Effector memory CD4-positive, alpha-beta T cell (primary cell): ENCODE data around the gene OR10V1.
A peak's percentile ranks its signal among the peaks of the same experiment; 100 is the strongest.

ENCODE experiments used
- DNase-seq, 3 donors: peaks; one replicate each; pipeline ENCODE4 v3.0.0-alpha.2; 2020
- H3K27ac ChIP-seq: 2 replicates; pipeline ENCODE4 v1.7.0; 2013; ENCODE audit warnings: mild to moderate bottlenecking, low read length, moderate library complexity; ENCODE audit not compliant: insufficient read depth, poor library complexity, severe bottlenecking
- H3K27me3 ChIP-seq: replicated peaks from 2 replicates; pipeline ENCODE4 v1.7.0; 2013; ENCODE audit warnings: mild to moderate bottlenecking, low read length; ENCODE audit not compliant: insufficient read depth, control insufficient read depth, poor library complexity, severe bottlenecking
- H3K36me3 ChIP-seq: 2 replicates; pipeline ENCODE4 v1.7.0; 2013; ENCODE audit warnings: mild to moderate bottlenecking, low read length, moderate library complexity; ENCODE audit not compliant: control insufficient read depth, insufficient read depth
- H3K4me1 ChIP-seq: 2 replicates; pipeline ENCODE4 v1.7.0; 2013; ENCODE audit warnings: low read length, mild to moderate bottlenecking; ENCODE audit not compliant: control insufficient read depth, insufficient read depth, poor library complexity, severe bottlenecking
- H3K4me3 ChIP-seq: 2 replicates; pipeline ENCODE4 v1.7.0; 2013; ENCODE audit warnings: low read length, low read depth, mild to moderate bottlenecking; ENCODE audit not compliant: insufficient read depth, poor library complexity, severe bottlenecking
- H3K9me3 ChIP-seq: 2 replicates; pipeline ENCODE4 v1.7.0; 2013; ENCODE audit warnings: mild to moderate bottlenecking, low read length, moderate library complexity; ENCODE audit not compliant: control insufficient read depth
- total RNA-seq, 3 donors: gene quantifications; one replicate each; lab custom pipeline; 2026; lab: John Stamatoyannopoulos, UW

The OR10V1 gene
- 0 reads per million in 3 donors for total RNA-seq

- H3K36me3 ChIP-seq = no peaks in the 10 kb centered on the region
- no peak within 1 kb of the TSS for H3K4me3 ChIP-seq
- DNase-seq = no peak
- H3K9me3 ChIP-seq = no peaks in the 10 kb centered on the region
- no peak within 1 kb of the TSS for H3K27ac ChIP-seq
- no peaks in the 10 kb centered on the region for H3K4me1 ChIP-seq
- no peaks in the 10 kb centered on the region for H3K27me3 ChIP-seq
Measured at GRCh38 chr11:59713745-59714144, at the start of gene OR10V1. OR10V1 (minus strand) TSS chr11:59713845; CDS start chr11:59713845, 0 bp downstream.

- Histone ChIP-seq H3K4me1 (peaks cover 11% of the 10 kb centered on the region), H3K27ac (no peak overlapping the region)
- no peak for DNase-seq
Measured at GRCh38 chr11:59761993-59762392, 48.3 kb upstream of the OR10V1 start.

GRCh38 chr11:59760771-59761170 is 47.1 kb upstream of the OR10V1 start:
- no peak for DNase-seq
- Histone ChIP-seq H3K4me1 (peaks cover 6% of the 10 kb centered on the region), H3K9me3 (no peaks in the 10 kb centered on the region), H3K27me3 (no peaks in the 10 kb centered on the region), H3K36me3 (no peaks in the 10 kb centered on the region), H3K4me3 (no peak overlapping the region), H3K27ac (no peak overlapping the region)

More at GRCh38 chr11:59761993-59762392, 48.3 kb upstream of the OR10V1 start:
- H3K27me3 ChIP-seq = no peaks in the 10 kb centered on the region
- no peaks in the 10 kb centered on the region for H3K36me3 ChIP-seq
- H3K4me3 ChIP-seq = no peak overlapping the region
- no peaks in the 10 kb centered on the region for H3K9me3 ChIP-seq

GRCh38 chr11:59759900-59760299 is 46.3 kb upstream of the OR10V1 start:
- Histone ChIP-seq H3K27ac (no peak overlapping the region), H3K4me1 (peaks cover 12% of the 10 kb centered on the region), H3K4me3 (no peak overlapping the region), H3K9me3 (no peaks in the 10 kb centered on the region), H3K36me3 (no peaks in the 10 kb centered on the region), H3K27me3 (no peaks in the 10 kb centered on the region)
- DNase-seq = no peak

GRCh38 chr11:59758401-59759037 is 44.9 kb upstream of the OR10V1 start:
- Histone ChIP-seq H3K4me3 (no peak overlapping the region), H3K36me3 (no peaks in the 10 kb centered on the region), H3K4me1 (peaks cover 17% of the 10 kb centered on the region), H3K27me3 (no peaks in the 10 kb centered on the region), H3K27ac (no peak overlapping the region), H3K9me3 (no peaks in the 10 kb centered on the region)
- no peak for DNase-seq

- Histone ChIP-seq H3K4me1 (peaks cover 17% of the 10 kb centered on the region), H3K27me3 (no peaks in the 10 kb centered on the region), H3K27ac (no peak overlapping the region), H3K4me3 (no peak overlapping the region), H3K9me3 (no peaks in the 10 kb centered on the region), H3K36me3 (no peaks in the 10 kb centered on the region)
- DNase-seq = no peak
Measured at GRCh38 chr11:59756845-59757244, 43.2 kb upstream of the OR10V1 start.

GRCh38 chr11:59756558-59756840 is 42.9 kb upstream of the OR10V1 start:
- peaks cover 17% of the 10 kb centered on the region for H3K4me1 ChIP-seq
- no peak for DNase-seq
- H3K27me3 ChIP-seq = no peaks in the 10 kb centered on the region
- H3K36me3 ChIP-seq = no peaks in the 10 kb centered on the region
- no peak overlapping the region for H3K27ac ChIP-seq
- H3K4me3 ChIP-seq = no peak overlapping the region
- no peaks in the 10 kb centered on the region for H3K9me3 ChIP-seq

- Histone ChIP-seq H3K27ac (no peak overlapping the region), H3K27me3 (no peaks in the 10 kb centered on the region), H3K4me3 (peak overlapping the region; percentile 91), H3K9me3 (no peaks in the 10 kb centered on the region), H3K4me1 (peaks cover 17% of the 10 kb centered on the region), H3K36me3 (no peaks in the 10 kb centered on the region)
- DNase-seq = peak; percentile 42 to 48 (median 42)
Measured at GRCh38 chr11:59755701-59756557, 42.3 kb upstream of the OR10V1 start.

- peak; percentile 54 to 60 (median 56) for DNase-seq
- H3K4me1 ChIP-seq = peaks cover 17% of the 10 kb centered on the region
- no peaks in the 10 kb centered on the region for H3K27me3 ChIP-seq
- no peaks in the 10 kb centered on the region for H3K36me3 ChIP-seq
- peak within 1 kb of the TSS; percentile 21 for H3K27ac ChIP-seq
- no peaks in the 10 kb centered on the region for H3K9me3 ChIP-seq
- peak within 1 kb of the TSS; percentile 91 for H3K4me3 ChIP-seq
Measured at GRCh38 chr11:59754859-59755700, 41.4 kb upstream of the OR10V1 start, which contains the start of gene STX3. STX3 (plus strand) TSS chr11:59755376; CDS start chr11:59755606, 230 bp downstream.
